CD4-positive, alpha-beta T cell treated with Interleukin-4 for 1 hour (primary cell): ENCODE measurements around the gene GATC.
"Not testable (repeated sequence)": the region's sequence is repeated elsewhere in the genome, so short reads cannot be mapped to it uniquely, and the experiment has no call there.

Experiments
- DNase-seq, 2 donors: peaks; one replicate each; pipeline ENCODE4 v3.0.0-alpha.2; 2020 to 2022

The GATC gene

DNA sequence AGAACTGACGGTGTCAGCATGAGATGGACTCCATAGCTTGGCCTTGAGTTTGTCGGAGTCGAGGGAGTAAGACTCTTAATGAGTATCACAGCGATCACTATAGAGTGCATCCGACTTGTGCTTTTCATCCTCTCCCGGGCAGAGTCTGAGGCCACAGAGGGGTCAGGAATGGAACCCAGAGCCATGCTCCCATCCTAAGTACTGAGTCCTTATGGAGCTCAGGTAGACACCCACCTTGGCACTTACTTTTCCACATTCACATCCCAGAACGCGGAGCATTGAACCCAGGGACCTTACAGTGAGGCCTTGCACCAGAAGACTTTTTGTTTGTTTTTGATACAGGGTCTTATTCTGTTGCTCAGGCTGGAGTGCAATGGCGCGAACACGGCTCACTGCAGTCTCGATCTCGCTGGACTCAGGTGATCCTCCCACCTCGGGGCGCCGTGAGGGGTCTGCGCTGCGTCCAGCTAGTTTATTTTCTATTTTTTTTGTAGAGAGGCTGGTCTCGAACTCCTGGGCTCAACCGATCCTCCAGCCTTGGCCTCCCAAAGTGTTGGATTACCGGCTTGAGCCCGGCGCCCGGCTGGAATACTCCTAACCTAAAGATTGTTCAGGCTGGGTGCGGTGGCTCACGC is 24.0 kb downstream of the GATC start:
- no peak for DNase-seq

GRCh38 chr12:120472521-120472920 is 26.3 kb downstream of the GATC start:
- no peak for DNase-seq

GRCh38 chr12:120473807-120474615 is 27.8 kb downstream of the GATC start:
- no peak for DNase-seq

DNA sequence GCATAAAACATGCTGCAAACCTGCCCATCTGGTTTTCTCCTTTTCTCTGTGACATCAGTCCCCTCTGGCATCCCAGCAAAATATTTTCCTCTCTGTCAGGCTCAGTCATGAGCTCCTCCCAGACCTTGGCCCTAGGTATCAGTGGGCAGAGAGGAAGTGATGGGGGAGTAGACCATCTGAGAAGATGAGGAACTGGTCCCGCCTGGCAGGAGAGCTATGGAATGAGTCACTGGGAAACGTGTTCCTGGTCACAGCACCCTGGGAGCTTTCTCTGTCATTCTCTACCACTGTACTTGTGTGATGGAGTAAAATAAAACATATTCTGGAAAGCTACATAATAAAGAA is 28.3 kb downstream of the GATC start:
- DNase-seq: peak in 1 of 2 donors; percentile 27

GRCh38 chr12:120475643-120476042 is 29.4 kb downstream of the GATC start:
- no peak for DNase-seq

DNA sequence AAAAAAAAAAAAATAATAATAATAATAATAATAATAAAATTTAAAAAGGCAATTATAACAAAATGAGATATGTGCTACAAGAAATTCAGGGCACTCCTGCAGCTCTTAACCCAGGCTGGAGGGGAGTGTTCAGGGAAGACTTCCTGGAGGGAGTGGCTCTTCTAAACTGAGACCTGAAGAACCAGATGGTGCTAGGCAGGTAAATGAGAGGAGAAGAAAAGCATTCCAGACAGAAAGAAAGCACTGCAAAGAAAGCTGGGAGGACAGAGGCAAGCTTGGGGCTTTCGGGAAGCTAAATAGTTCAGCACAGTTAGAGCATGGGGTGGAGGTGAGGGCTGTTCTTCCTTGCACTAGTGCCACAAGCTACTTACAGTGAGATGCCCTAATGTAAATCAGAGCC is 33.2 kb downstream of the GATC start:
- DNase-seq: no peak

- DNase-seq: no peak
Measured at GRCh38 chr12:120480211-120480610, 34.0 kb downstream of the GATC start.

DNA sequence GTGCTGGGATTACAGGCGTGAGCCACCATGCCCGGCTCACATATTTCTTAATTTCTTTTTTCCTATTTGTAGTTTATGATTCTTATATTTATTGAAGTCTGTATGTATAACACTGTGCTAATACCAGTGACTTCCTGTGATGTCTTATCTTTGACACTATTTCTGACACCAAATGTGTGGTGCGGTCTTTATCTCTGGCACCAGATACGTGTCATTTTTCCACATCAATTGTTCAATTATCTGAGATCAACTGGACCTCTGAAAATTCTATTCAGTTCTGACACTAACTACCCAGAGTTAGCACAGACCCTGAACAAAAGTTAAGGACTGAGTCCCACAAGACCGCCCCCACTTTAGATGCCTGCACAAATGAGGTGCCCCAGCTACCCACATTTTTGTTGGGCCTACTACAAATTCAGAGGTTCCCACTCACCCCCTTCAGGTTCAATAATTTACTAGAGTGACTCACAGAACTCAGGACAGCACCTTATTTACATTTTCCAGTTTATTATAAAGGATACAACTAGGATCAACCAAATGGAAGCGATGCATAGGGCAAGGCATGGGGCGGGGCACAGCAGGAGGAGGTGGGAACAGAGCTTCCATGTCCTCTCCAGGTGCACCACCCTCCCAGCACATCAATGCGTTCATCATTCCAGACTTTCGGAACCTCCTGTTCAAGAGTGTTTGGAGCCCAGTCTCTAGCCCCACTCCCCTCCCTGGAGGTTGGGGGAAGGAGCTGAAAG is 35.0 kb downstream of the GATC start:
- DNase-seq: peak in 1 of 2 donors; percentile 61

DNA sequence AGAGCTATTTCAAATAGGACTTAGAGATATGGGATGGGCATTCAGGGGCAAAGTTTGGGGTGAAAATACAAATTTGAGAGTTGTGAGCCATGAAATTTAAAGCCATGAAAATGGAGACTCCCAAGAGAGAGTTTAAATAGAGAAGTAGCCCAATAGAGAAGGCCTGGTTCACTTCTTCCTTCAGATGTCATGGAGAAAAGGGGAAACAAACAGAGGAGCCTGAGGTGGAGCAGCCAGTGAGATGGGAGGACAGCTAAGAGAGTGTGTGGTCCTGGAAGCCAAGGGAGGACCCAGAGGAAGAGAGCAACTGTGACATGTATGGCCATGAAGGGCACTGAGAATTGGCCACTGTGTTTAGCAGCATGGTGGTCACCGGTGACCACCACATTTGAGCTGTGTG is 37.4 kb downstream of the GATC start:
- DNase-seq: no peak

- no peak for DNase-seq
Measured at GRCh38 chr12:120485961-120486881, 40.0 kb downstream of the GATC start.

- DNase-seq: not testable (repeated sequence)
Measured at GRCh38 chr12:120487552-120487951, 41.3 kb downstream of the GATC start.

- no peak for DNase-seq
Measured at GRCh38 chr12:120488057-120488640, 41.9 kb downstream of the GATC start.

DNA sequence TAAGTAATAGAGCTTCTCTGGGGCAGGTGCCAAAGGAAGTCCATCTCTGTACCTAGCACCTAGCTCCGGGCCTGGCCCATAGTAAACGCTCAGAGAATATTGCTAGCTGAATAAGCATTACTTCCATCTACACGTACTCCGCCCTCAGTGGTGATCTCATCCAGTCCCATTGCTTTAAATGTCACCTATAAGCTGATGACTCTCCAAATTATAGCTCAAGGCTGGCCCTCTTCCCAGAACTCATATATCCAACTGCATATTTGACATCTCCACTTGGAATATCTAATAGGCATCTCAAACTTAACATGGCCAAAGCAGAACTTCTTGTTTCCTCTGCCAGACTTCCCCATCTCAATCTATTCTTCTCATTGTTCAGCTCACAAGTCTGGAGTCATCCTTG is 42.8 kb downstream of the GATC start:
- DNase-seq: no peak

DNA sequence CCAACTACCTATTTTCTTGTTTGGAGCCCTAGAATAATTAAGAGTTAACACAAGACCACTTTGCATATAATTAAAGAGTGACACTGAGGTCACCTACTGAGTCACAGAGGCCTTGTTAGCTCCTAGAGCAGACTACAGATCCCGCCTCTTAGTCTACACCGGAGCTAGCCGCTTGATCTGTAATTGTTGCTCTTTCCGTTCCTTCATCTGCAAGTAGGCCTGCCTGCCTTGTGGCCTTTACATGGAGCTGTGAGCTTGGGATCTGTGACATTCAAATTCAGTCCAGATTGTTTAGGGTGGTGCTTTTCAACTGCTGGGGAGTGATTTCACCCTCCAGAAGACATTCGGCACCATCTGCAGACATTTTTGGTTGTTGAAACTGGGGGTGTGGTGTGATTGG is 44.1 kb downstream of the GATC start:
- no peak for DNase-seq

- DNase-seq: no peak
Measured at GRCh38 chr12:120490833-120491512, 44.7 kb downstream of the GATC start.

- DNase-seq: no peak
Measured at GRCh38 chr12:120495186-120495730, 49.0 kb downstream of the GATC start.

DNA sequence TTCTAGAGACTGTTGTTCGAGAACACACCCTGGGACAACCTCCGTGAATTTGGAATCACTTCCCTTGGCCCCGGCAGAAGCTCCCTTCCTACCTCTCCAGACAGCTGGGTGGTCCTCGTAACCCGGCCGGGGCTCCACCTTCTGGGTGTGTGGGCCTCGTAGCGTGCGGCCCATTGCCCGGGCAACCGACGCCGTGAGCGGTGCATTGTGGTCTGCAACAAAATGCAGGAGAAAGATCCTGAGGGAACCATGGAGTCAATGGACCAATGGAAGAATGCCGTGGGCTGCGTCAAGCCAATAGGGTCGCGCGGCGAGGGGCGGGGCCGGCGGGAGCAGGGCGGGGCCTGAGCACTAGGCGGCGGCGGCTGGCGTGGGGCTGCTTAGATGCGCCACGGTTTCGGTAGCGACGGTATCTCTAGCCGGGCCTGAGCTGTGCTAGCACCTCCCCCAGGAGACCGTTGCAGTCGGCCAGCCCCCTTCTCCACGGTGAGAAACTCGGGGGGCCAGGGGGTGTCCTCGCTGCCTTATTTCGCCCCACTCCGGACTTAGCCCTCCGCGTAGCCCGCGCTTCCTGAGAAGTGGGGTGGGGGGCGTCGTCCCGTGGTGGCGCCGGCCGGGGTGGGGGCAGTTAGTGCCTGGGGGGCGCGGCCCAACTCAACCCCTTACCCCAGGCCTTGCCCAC is 49.6 kb downstream of the GATC start, which contains the start of gene DYNLL1:
Gene DYNLL1 (plus strand): TSS at position 383 of the 682 bp plus-strand sequence. CDS start 309 bp downstream, outside the sequence.
- DNase-seq: peak; percentile 96 to 98

GRCh38 chr12:120496413-120497340 is 50.4 kb downstream of the GATC start:
- DNase-seq: peak; percentile 51 to 66

DNA sequence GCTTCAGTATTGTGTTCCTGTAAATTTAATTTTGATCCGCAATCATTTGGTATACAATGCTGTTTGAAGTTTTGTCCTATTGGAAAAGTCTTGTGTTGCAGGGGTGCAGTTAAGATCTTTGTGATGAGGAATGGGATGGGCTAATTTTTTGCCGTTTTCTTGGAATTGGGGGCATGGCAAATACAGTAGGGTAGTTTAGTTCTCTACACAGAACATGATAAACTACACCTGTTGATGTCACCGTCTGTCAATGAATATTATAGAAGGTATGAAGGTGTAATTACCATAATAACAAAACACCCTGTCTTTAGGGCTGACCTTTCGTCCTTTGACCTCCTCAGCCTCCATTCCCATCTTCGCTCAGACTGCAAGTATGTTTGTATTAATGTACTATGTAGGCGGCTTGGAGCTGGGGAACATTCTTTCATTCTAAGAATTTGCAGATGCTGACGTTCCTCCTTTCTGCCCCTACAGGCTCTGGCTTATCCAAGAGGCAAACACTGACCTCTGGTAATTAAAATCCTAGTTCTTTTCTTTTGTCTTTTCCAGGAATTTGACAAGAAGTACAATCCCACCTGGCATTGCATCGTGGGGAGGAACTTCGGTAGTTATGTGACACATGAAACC is 51.4 kb downstream of the GATC start:
- DNase-seq: no peak
